Naive thymus-derived CD4-positive, alpha-beta T cell (primary cell): ENCODE results near the gene PIK3R2. TPM values are rescaled to one million over a fixed set of nuclear protein-coding genes. Genes with fewer than 3 reads are reported as not detected.
A peak's percentile ranks its signal among the peaks of the same experiment; 100 is the strongest.

Experiments used
- ATAC-seq: fragments of 150-1000 bp; cut with Tn5 transposase; 2 replicates; pipeline ENCODE4 v1.10.0; 2021; ENCODE audit warnings: mild to moderate bottlenecking, moderate library complexity
- CTCF ChIA-PET: fragments of 350-600 bp; sonication (Branson Sonifier 250); formaldehyde crosslinking; loops from one replicate; lab custom pipeline; 2021; ENCODE audit warnings: antibody characterized with exemption; lab: Charles Lee
- POLR2A ChIA-PET: fragments of 350-600 bp; sonication (Branson Sonifier 250); formaldehyde crosslinking; loops from one replicate; lab custom pipeline; 2021; ENCODE audit warnings: antibody characterized with exemption, inconsistent platforms; lab: Charles Lee
- DNase-seq, 9 donors: peaks; one replicate each; pipeline versions ENCODE4 v3.0.0 to v3.0.0-alpha.2; 2020 to 2022; ENCODE audit warnings: mixed read lengths in 1 of 9
- H3K27ac ChIP-seq: one replicate; pipeline ENCODE4 v1.7.0; 2013; ENCODE audit warnings: mild to moderate bottlenecking, low read depth, low read length, moderate library complexity
- H3K27me3 ChIP-seq, 2 donors: one replicate each; pipeline ENCODE4 v1.7.0; 2013; ENCODE audit warnings: low read length in 2 of 2, mild to moderate bottlenecking in 2 of 2, moderate library complexity in 2 of 2; ENCODE audit not compliant: control insufficient read depth in 2 of 2, insufficient read depth in 2 of 2
- H3K36me3 ChIP-seq, 3 experiments: 1 replicate in 2 of 3; 2 replicates in 1 of 3; pipeline ENCODE4 v1.7.0; 2013; ENCODE audit warnings: low read length in 3 of 3, mild to moderate bottlenecking in 3 of 3, moderate library complexity in 1 of 3; ENCODE audit not compliant: insufficient read depth in 3 of 3, control insufficient read depth in 2 of 3
- H3K4me1 ChIP-seq, 2 donors: one replicate each; pipeline ENCODE4 v1.7.0; 2013; ENCODE audit warnings: low read length in 2 of 2, mild to moderate bottlenecking in 2 of 2, moderate library complexity in 1 of 2; ENCODE audit not compliant: control insufficient read depth in 2 of 2, insufficient read depth in 2 of 2
- H3K4me3 ChIP-seq: 2 replicates; pipeline ENCODE4 v1.7.0; 2013; ENCODE audit warnings: mild to moderate bottlenecking, low read length
- H3K9me3 ChIP-seq, 3 experiments: 1 replicate in 2 of 3; 2 replicates in 1 of 3; pipeline ENCODE4 v1.7.0; 2013; ENCODE audit warnings: low read length in 3 of 3; ENCODE audit not compliant: control insufficient read depth in 2 of 3
- H3K27ac Mint-ChIP-seq, 9 donors: one replicate each; pipeline ENCODE4 v1.8.0; 2020 to 2022; ENCODE audit warnings: mixed read lengths in 9 of 9, mild to moderate bottlenecking in 8 of 9, moderate library complexity in 5 of 9, inconsistent platforms in 2 of 9
- H3K27me3 Mint-ChIP-seq, 5 donors: one replicate each; pipeline ENCODE4 v1.8.0; 2021 to 2022; ENCODE audit warnings: mixed read lengths in 5 of 5, mild to moderate bottlenecking in 1 of 5
- H3K36me3 Mint-ChIP-seq, 5 donors: one replicate each; pipeline ENCODE4 v1.8.0; 2020 to 2022; ENCODE audit warnings: mixed read lengths in 5 of 5, mild to moderate bottlenecking in 3 of 5, inconsistent platforms in 1 of 5
- H3K4me1 Mint-ChIP-seq, 7 donors: one replicate each; pipeline ENCODE4 v1.8.0; 2020 to 2022; ENCODE audit warnings: mixed read lengths in 7 of 7, mild to moderate bottlenecking in 3 of 7, inconsistent platforms in 1 of 7
- H3K4me3 Mint-ChIP-seq, 10 donors: one replicate each; pipeline ENCODE4 v1.8.0; 2020 to 2022; ENCODE audit warnings: mild to moderate bottlenecking in 10 of 10, mixed read lengths in 10 of 10, moderate library complexity in 6 of 10, inconsistent platforms in 2 of 10
- H3K9me3 Mint-ChIP-seq, 11 donors: one replicate each; pipeline ENCODE4 v1.8.0; 2020 to 2022; ENCODE audit warnings: mixed read lengths in 11 of 11, mild to moderate bottlenecking in 4 of 11, inconsistent platforms in 1 of 11, moderate library complexity in 1 of 11
- intact Hi-C, 2 donors: fragments of 100-400 bp; cut with micrococcal nuclease; formaldehyde crosslinking; loops; one replicate each; pipeline ENCODE4 v1.15.1; 2023
- polyA plus RNA-seq, 2 donors: library from polyadenylated mRNA; unstranded; fragments of 300-500 nt; fragmentation: Illumina TruSeq; gene quantifications; one replicate each; pipeline ENCODE4 v1.2.3, GENCODE V29; 2021
- total RNA-seq, 6 experiments: library from RNA in 5 of 6; stranded (reverse) in 5 of 6; gene quantifications; 1 replicate in 5 of 6; 2 replicates in 1 of 6; pipeline ENCODE4 v1.2.3 and lab custom pipeline; 2021 to 2026

PIK3R2 gene
- total and polyA plus RNA-seq, 7 experiments from 2014 or later, result 2.2 to 24.6 (median 12.7) TPM

DNA sequence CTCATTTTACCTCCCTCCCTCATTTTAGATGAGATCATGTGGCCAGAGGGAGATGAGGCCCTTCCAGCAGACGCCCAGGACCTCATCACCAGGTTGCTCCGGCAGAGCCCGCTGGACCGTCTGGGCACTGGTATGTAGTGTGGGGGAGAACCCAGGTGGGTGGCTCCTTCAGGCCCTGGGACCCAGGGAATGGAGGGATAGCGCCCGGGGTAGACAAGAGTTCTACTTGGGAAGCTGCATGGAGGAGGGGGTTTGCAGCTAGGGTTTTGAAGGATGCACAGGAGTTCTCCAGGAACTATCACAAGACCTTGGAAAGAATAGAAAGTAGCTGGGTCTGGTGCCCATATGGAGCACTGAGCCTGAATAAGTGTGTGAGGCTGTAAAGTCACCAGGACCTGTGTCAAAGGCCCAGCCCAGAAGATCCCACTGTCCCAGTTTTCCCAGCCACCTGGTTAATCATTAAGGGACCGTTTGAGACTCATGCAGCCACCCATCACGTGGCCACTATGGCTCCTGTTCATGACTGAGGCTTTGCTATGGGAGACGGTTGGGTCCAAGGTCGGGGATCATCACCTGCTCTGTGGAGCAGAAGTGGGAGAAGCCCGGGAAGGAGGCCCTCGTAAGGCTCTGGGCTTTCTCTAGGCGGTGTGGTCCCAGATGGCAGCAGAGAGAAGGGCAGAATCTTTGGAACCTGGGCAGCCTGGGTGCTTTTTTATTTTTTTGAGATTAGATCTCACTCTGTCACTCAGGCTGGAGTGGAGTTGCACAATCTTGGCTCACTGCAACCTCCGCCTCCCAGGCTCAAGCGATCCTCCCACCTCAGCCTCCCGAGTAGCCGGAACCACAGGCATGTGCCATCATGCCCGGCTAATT is 17.0 kb upstream of the PIK3R2 start:
- no peaks in the 10 kb centered on the region for H3K4me1 ChIP-seq
- Mint-ChIP-seq H3K27me3 (no peaks in the 10 kb centered on the region), H3K4me3 (no peak overlapping the region), H3K36me3 (peaks cover 5 to 43% (median 28%) of the 10 kb centered on the region in 5 donors), H3K4me1 (peaks cover 0 to 2% (median 0%) of the 10 kb centered on the region in 7 donors), H3K27ac (peak overlapping the region in 2 of 9 donors; percentile 32 to 72), H3K9me3 (peaks cover 0 to 2% (median 0%) of the 10 kb centered on the region in 11 donors)
- no peaks in the 10 kb centered on the region for H3K27me3 ChIP-seq
- H3K9me3 ChIP-seq, result no peaks in the 10 kb centered on the region
- CTCF ChIA-PET, result interaction anchor here (0.7 kb wide), 1 partner anchor 17 kb away, joined by 3 read pairs; the partner anchor contains the start of gene PIK3R2
- intact Hi-C loops, result no loop called here
- H3K36me3 ChIP-seq, result peaks cover 6 to 88% (median 8%) of the 10 kb centered on the region in 3 experiments
- no peak overlapping the region for H3K27ac ChIP-seq
- no peak for DNase-seq
- no peak for ATAC-seq
- POLR2A ChIA-PET, result interaction anchor here (1.0 kb wide), 1 partner anchor 15 kb away, joined by 3 read pairs; no protein-coding TSS in a partner anchor
- H3K4me3 ChIP-seq, result no peak overlapping the region

GRCh38 chr19:18137242-18137641 is 15.7 kb upstream of the PIK3R2 start:
- no peaks in the 10 kb centered on the region for H3K27me3 Mint-ChIP-seq
- no peak overlapping the region for H3K4me3 Mint-ChIP-seq
- H3K9me3 ChIP-seq, result no peaks in the 10 kb centered on the region
- CTCF ChIA-PET, result interaction anchor here (0.6 to 1.2 kb wide), 3 partner anchors 14 to 31 kb away, joined by 3 read pairs; no protein-coding TSS in a partner anchor
- H3K27ac ChIP-seq, result peak overlapping the region; percentile 35
- H3K4me3 ChIP-seq, result no peak overlapping the region
- no peaks in the 10 kb centered on the region for H3K4me1 ChIP-seq
- peaks cover 7 to 90% (median 12%) of the 10 kb centered on the region in 3 experiments for H3K36me3 ChIP-seq
- intact Hi-C loops, result no loop called here
- peaks cover 7 to 41% (median 27%) of the 10 kb centered on the region in 5 donors for H3K36me3 Mint-ChIP-seq
- DNase-seq (no peak), ATAC-seq (no peak)
- POLR2A ChIA-PET, result no interaction called here
- no peak overlapping the region for H3K27ac Mint-ChIP-seq
- H3K27me3 ChIP-seq, result no peaks in the 10 kb centered on the region
- peaks cover 0 to 2% (median 0%) of the 10 kb centered on the region in 11 donors for H3K9me3 Mint-ChIP-seq
- peaks cover 0 to 2% (median 0%) of the 10 kb centered on the region in 7 donors for H3K4me1 Mint-ChIP-seq

GRCh38 chr19:18137657-18138339 is 15.2 kb upstream of the PIK3R2 start:
- Mint-ChIP-seq H3K4me1 (peaks cover 0 to 2% (median 0%) of the 10 kb centered on the region in 7 donors), H3K4me3 (no peak overlapping the region), H3K27me3 (no peaks in the 10 kb centered on the region), H3K27ac (no peak overlapping the region), H3K9me3 (peaks cover 0 to 2% (median 0%) of the 10 kb centered on the region in 11 donors), H3K36me3 (peaks cover 5 to 37% (median 25%) of the 10 kb centered on the region in 5 donors)
- ChIA-PET POLR2A (interaction anchor here (1.1 kb wide), 1 partner anchor 14 kb away, joined by 5 read pairs; no protein-coding TSS in a partner anchor), CTCF (interaction anchor here (0.6 to 1.2 kb wide), 3 partner anchors 14 to 30 kb away, joined by 3 read pairs; no protein-coding TSS in a partner anchor)
- peak overlapping the region; percentile 35 for H3K27ac ChIP-seq
- H3K27me3 ChIP-seq, result no peaks in the 10 kb centered on the region
- no peaks in the 10 kb centered on the region for H3K9me3 ChIP-seq
- no peak overlapping the region for H3K4me3 ChIP-seq
- DNase-seq, result no peak
- intact Hi-C loops, result no loop called here
- peaks cover 10 to 90% (median 12%) of the 10 kb centered on the region in 3 experiments for H3K36me3 ChIP-seq
- ATAC-seq, result no peak
- H3K4me1 ChIP-seq, result no peaks in the 10 kb centered on the region

GRCh38 chr19:18140473-18140872 is 12.5 kb upstream of the PIK3R2 start:
- H3K4me3 ChIP-seq, result no peak overlapping the region
- H3K9me3 ChIP-seq, result no peaks in the 10 kb centered on the region
- no peak overlapping the region for H3K4me3 Mint-ChIP-seq
- H3K36me3 ChIP-seq, result peaks cover 6 to 90% (median 22%) of the 10 kb centered on the region in 3 experiments
- H3K27ac ChIP-seq, result no peak overlapping the region
- intact Hi-C loops, result no loop called here
- H3K27ac Mint-ChIP-seq, result no peak overlapping the region
- ChIA-PET CTCF (no interaction called here), POLR2A (interaction anchor here (2.6 kb wide), 1 partner anchor 11 kb away, joined by 14 read pairs; the partner anchor contains the start of gene PIK3R2)
- no peaks in the 10 kb centered on the region for H3K4me1 Mint-ChIP-seq
- H3K27me3 ChIP-seq, result no peaks in the 10 kb centered on the region
- H3K36me3 Mint-ChIP-seq, result peaks cover 10 to 42% (median 22%) of the 10 kb centered on the region in 5 donors
- no peaks in the 10 kb centered on the region for H3K27me3 Mint-ChIP-seq
- no peaks in the 10 kb centered on the region for H3K4me1 ChIP-seq
- H3K9me3 Mint-ChIP-seq, result peaks cover 0 to 2% (median 0%) of the 10 kb centered on the region in 11 donors
- ATAC-seq (no peak), DNase-seq (no peak)

GRCh38 chr19:18141031-18141430 is 11.9 kb upstream of the PIK3R2 start:
- Mint-ChIP-seq H3K4me3 (no peak overlapping the region), H3K9me3 (peaks cover 0 to 2% (median 0%) of the 10 kb centered on the region in 11 donors), H3K27me3 (no peaks in the 10 kb centered on the region), H3K27ac (peak overlapping the region in 1 of 9 donors; percentile 29), H3K36me3 (peaks cover 10 to 36% (median 16%) of the 10 kb centered on the region in 5 donors), H3K4me1 (no peaks in the 10 kb centered on the region)
- DNase-seq, result no peak
- Histone ChIP-seq H3K27me3 (no peaks in the 10 kb centered on the region), H3K9me3 (no peaks in the 10 kb centered on the region), H3K4me1 (no peaks in the 10 kb centered on the region), H3K27ac (no peak overlapping the region), H3K36me3 (peaks cover 6 to 90% (median 24%) of the 10 kb centered on the region in 3 experiments), H3K4me3 (no peak overlapping the region)
- POLR2A ChIA-PET, result interaction anchor here (1.4 to 2.6 kb wide), 3 partner anchors 11 to 23 kb away, joined by 3 to 14 read pairs (median 6); partner anchors contain the start of gene PIK3R2
- intact Hi-C loops, result no loop called here
- ATAC-seq, result no peak
- CTCF ChIA-PET, result interaction anchor here (0.7 to 0.9 kb wide), 3 partner anchors 28 to 84 kb away, joined by 3 read pairs; no protein-coding TSS in a partner anchor

DNA sequence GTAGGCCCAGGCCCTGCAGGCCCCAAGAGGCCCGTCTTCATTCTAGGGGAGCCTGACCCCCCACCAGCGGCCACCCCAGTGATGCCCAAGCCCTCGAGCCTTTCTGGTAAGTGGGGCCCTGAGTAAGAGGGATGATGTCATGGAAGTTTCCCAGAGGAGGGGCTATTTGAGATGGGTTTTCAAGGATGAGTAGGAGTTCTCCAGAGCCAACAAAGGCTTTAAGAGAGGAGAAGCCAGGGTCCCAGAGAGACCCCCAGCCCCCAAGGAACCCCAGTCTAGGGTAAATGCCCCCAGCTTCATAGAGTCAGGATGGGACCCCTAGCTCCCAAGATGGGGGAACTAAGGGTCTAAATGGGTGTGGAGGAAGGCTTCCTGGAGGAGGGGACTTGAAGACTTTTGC is 9.1 kb upstream of the PIK3R2 start:
- Histone ChIP-seq H3K27ac (no peak overlapping the region), H3K4me3 (no peak overlapping the region), H3K36me3 (peaks cover 10 to 89% (median 24%) of the 10 kb centered on the region in 3 experiments), H3K9me3 (no peaks in the 10 kb centered on the region), H3K27me3 (no peaks in the 10 kb centered on the region), H3K4me1 (no peaks in the 10 kb centered on the region)
- H3K9me3 Mint-ChIP-seq, result peaks cover 0 to 2% (median 0%) of the 10 kb centered on the region in 11 donors
- ChIA-PET CTCF (no interaction called here), POLR2A (no interaction called here)
- H3K36me3 Mint-ChIP-seq, result peaks cover 16 to 37% (median 18%) of the 10 kb centered on the region in 5 donors
- no peak for ATAC-seq
- no peaks in the 10 kb centered on the region for H3K27me3 Mint-ChIP-seq
- H3K4me3 Mint-ChIP-seq, result no peak overlapping the region
- H3K27ac Mint-ChIP-seq, result peak overlapping the region in 3 of 9 donors; percentile 18 to 55 (median 52)
- intact Hi-C loops, result no loop called here
- no peak for DNase-seq
- peaks cover 0 to 6% (median 0%) of the 10 kb centered on the region in 7 donors for H3K4me1 Mint-ChIP-seq
